Tibial nerve (tissue), 4 donors: ENCODE measurements around the gene EPB41L4B. TPM values are rescaled to one million over a fixed set of nuclear protein-coding genes. Genes with fewer than 3 reads are reported as not detected.
A peak's percentile ranks its signal among the peaks of the same experiment; 100 is the strongest.

ENCODE experiments used
- DNase-seq, 2 donors: peaks; one replicate each; pipeline ENCODE4 v3.0.0-alpha.2; 2019; ENCODE audit warnings: low spot score in 2 of 2
- H3K27ac ChIP-seq, 4 donors: fragments of 200-600 bp; sonication (generic) in 3 of 4; one replicate each; pipeline ENCODE4 v1.5.1; 2017 to 2019; ENCODE audit warnings: mild to moderate bottlenecking in 1 of 4
- H3K27me3 ChIP-seq, 2 donors: fragments of 200-600 bp; sonication (generic) in 1 of 2; one replicate each; pipeline versions ENCODE4 v1.5.1 to v1.6.0; 2017 to 2019
- H3K36me3 ChIP-seq, 3 donors: fragments of 200-600 bp; sonication (generic); one replicate each; pipeline ENCODE4 v1.5.1; 2018 to 2019
- H3K4me1 ChIP-seq, 4 donors: fragments of 200-600 bp; sonication (generic) in 3 of 4; one replicate each; pipeline ENCODE4 v1.5.1; 2017 to 2019
- H3K4me3 ChIP-seq, 4 donors: fragments of 200-600 bp; sonication (generic) in 3 of 4; one replicate each; pipeline ENCODE4 v1.5.1; 2017 to 2019; ENCODE audit warnings: mild to moderate bottlenecking in 1 of 4, moderate library complexity in 1 of 4
- H3K9me3 ChIP-seq, 4 donors: fragments of 200-600 bp; sonication (generic) in 3 of 4; one replicate each; pipeline ENCODE4 v1.5.1; 2017 to 2019
- EP300 ChIP-seq, 2 donors: sonication (generic); formaldehyde crosslinking; IDR thresholded peaks; one replicate each; pipeline ENCODE4 v1.6.1; 2017; ENCODE audit warnings: antibody characterized with exemption in 2 of 2, mild to moderate bottlenecking in 1 of 2
- POLR2A ChIP-seq, 2 donors: fragments of 450-650 bp; IDR thresholded peaks; one replicate each; pipeline ENCODE4 v1.6.1; 2017; ENCODE audit warnings: antibody characterized with exemption in 2 of 2, mild to moderate bottlenecking in 2 of 2, moderate library complexity in 2 of 2
- WGBS, 2 donors: methylation state at CpG; one replicate each; pipeline ENCODE4 v1.1.5; 2018; 5-methylcytosine and 5-hydroxymethylcytosine counted together
- total RNA-seq, 4 donors: library from RNA; depleted of rRNA; stranded (reverse); fragments of >200 nt; gene quantifications; one replicate each; pipeline ENCODE4 v1.1.0, GENCODE V29; 2016
- TF ChIP-seq, protein P1 (sequence below), 5 experiments: fragments of 200-600 bp in 3 of 5; fragments of 450-650 bp in 2 of 5; sonication (generic) in 3 of 5; IDR thresholded peaks; one replicate each; pipeline ENCODE4 v1.5.1; 2016 to 2019; ENCODE audit warnings: antibody characterized with exemption in 5 of 5, mild to moderate bottlenecking in 3 of 5, moderate library complexity in 2 of 5

Gene EPB41L4B
- total RNA-seq, 4 donors from 2014 or later = 14.7 to 28.0 (median 19.1) TPM

GRCh38 chr9:109199676-109200075 is 121.2 kb downstream of the EPB41L4B start:
- Histone ChIP-seq H3K4me1 (peaks cover 0 to 11% (median 0%) of the 10 kb centered on the region in 4 donors), H3K27ac (no peak overlapping the region), H3K36me3 (peaks cover 0 to 10% (median 0%) of the 10 kb centered on the region in 3 donors), H3K9me3 (no peaks in the 10 kb centered on the region), H3K4me3 (no peak overlapping the region), H3K27me3 (no peaks in the 10 kb centered on the region)
- 78 to 93% methylated on average over 5 of the region's 5 CpGs for WGBS, 2 donors
- no peak for DNase-seq
- TF ChIP-seq, protein P1, sequence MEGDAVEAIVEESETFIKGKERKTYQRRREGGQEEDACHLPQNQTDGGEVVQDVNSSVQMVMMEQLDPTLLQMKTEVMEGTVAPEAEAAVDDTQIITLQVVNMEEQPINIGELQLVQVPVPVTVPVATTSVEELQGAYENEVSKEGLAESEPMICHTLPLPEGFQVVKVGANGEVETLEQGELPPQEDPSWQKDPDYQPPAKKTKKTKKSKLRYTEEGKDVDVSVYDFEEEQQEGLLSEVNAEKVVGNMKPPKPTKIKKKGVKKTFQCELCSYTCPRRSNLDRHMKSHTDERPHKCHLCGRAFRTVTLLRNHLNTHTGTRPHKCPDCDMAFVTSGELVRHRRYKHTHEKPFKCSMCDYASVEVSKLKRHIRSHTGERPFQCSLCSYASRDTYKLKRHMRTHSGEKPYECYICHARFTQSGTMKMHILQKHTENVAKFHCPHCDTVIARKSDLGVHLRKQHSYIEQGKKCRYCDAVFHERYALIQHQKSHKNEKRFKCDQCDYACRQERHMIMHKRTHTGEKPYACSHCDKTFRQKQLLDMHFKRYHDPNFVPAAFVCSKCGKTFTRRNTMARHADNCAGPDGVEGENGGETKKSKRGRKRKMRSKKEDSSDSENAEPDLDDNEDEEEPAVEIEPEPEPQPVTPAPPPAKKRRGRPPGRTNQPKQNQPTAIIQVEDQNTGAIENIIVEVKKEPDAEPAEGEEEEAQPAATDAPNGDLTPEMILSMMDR (IDR thresholded peaks at IDR 0.05) = no peak
- TF ChIP-seq POLR2A (IDR thresholded peaks at IDR 0.05) (no peak), EP300 (IDR thresholded peaks at IDR 0.05) (no peak)

- Histone ChIP-seq H3K4me3 (no peak overlapping the region), H3K27ac (no peak overlapping the region), H3K4me1 (peaks cover 0 to 5% (median 0%) of the 10 kb centered on the region in 4 donors), H3K9me3 (no peaks in the 10 kb centered on the region), H3K36me3 (peaks cover 0 to 10% (median 0%) of the 10 kb centered on the region in 3 donors), H3K27me3 (no peaks in the 10 kb centered on the region)
- WGBS, 2 donors = 77% methylated on average over 6 of the region's 6 CpGs
- no peak for DNase-seq
- TF ChIP-seq EP300 (IDR thresholded peaks at IDR 0.05) (no peak), POLR2A (IDR thresholded peaks at IDR 0.05) (no peak)
- TF ChIP-seq, protein P1 (IDR thresholded peaks at IDR 0.05) = no peak
Observed at GRCh38 chr9:109198736-109199382, 122.0 kb downstream of the EPB41L4B start.

GRCh38 chr9:109193974-109194556 is 126.8 kb downstream of the EPB41L4B start:
- Histone ChIP-seq H3K9me3 (no peaks in the 10 kb centered on the region), H3K4me1 (no peaks in the 10 kb centered on the region), H3K27me3 (no peaks in the 10 kb centered on the region), H3K4me3 (no peak overlapping the region), H3K27ac (no peak overlapping the region), H3K36me3 (peaks cover 0 to 31% (median 0%) of the 10 kb centered on the region in 3 donors)
- WGBS, 2 donors = 57 to 59% methylated on average over 7 to 11 of the region's 11 CpGs
- no peak for DNase-seq
- no peak for TF ChIP-seq EP300 (IDR thresholded peaks at IDR 0.05)

DNA sequence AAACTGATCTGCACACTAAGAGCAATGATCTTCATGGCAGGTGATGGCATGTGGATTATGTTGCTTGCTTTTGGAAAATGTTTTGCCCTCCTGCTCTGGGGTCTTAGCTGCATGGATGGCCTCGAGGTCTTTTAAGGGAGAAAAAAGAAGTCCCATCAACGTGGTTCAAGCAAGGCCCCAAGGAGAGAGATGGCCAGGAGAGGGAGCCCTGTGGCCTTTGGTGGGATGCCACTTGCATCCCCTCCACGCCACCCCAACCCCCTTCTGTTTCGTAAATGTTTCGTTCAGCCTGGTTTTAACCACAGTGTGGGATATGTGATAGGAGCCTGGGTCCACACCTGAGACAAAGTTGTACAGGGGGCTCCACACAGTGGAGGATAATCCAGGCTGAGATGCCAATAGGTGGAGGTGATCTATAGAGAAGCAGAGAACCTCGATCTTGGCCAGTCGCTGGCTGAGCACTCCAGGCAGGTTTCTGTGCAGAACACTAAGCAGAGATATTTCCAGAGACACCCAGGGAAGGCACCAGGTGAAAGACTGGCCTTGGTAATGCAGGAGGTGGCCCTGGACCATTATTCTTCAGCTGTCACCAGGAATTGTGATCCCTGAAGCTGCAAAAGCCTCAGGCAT is 128.0 kb downstream of the EPB41L4B start:
- WGBS, 2 donors = 45 to 53% methylated on average over 7 of the region's 7 CpGs
- TF ChIP-seq, protein P1 (IDR thresholded peaks at IDR 0.05) = peak in 2 of 5 experiments; percentile 19 to 26
- no peak for TF ChIP-seq POLR2A (IDR thresholded peaks at IDR 0.05)
- no peaks in the 10 kb centered on the region for H3K27me3 ChIP-seq
- H3K27ac ChIP-seq = no peak overlapping the region
- no peaks in the 10 kb centered on the region for H3K9me3 ChIP-seq
- H3K4me1 ChIP-seq = no peaks in the 10 kb centered on the region
- peaks cover 0 to 28% (median 0%) of the 10 kb centered on the region in 3 donors for H3K36me3 ChIP-seq
- DNase-seq = no peak
- H3K4me3 ChIP-seq = no peak overlapping the region

- no peaks in the 10 kb centered on the region for H3K4me1 ChIP-seq
- no peak for DNase-seq
- no peak for TF ChIP-seq EP300 (IDR thresholded peaks at IDR 0.05)
- TF ChIP-seq, protein P1 (IDR thresholded peaks at IDR 0.05) = no peak
- no peak for TF ChIP-seq POLR2A (IDR thresholded peaks at IDR 0.05)
- 88 to 94% methylated on average over 9 of the region's 9 CpGs for WGBS, 2 donors
- H3K4me3 ChIP-seq = no peak overlapping the region
- H3K36me3 ChIP-seq = peaks cover 0 to 28% (median 0%) of the 10 kb centered on the region in 3 donors
- no peak overlapping the region for H3K27ac ChIP-seq
- H3K27me3 ChIP-seq = no peaks in the 10 kb centered on the region
- no peaks in the 10 kb centered on the region for H3K9me3 ChIP-seq
Observed at GRCh38 chr9:109191746-109192145, 129.1 kb downstream of the EPB41L4B start.
